COR-L47 (cell line): Measurements from ENCODE around the gene CYP39A1.

Experiments
- DNase-seq: peaks from one replicate; lab custom pipeline; 2025; lab: John Stamatoyannopoulos, UW

Gene CYP39A1

GRCh38 chr6:46511320-46511719 lies 141.3 kb downstream of the CYP39A1 start:
- DNase-seq, result no peak

GRCh38 chr6:46510651-46511050 lies 142.0 kb downstream of the CYP39A1 start:
- no peak for DNase-seq

- no peak for DNase-seq
Measured at GRCh38 chr6:46509981-46510510, 142.6 kb downstream of the CYP39A1 start.

- no peak for DNase-seq
Measured at GRCh38 chr6:46509063-46509462, 143.6 kb downstream of the CYP39A1 start.

- no peak for DNase-seq
Measured at GRCh38 chr6:46507426-46507825, 145.2 kb downstream of the CYP39A1 start.

GRCh38 chr6:46505693-46506512 lies 146.7 kb downstream of the CYP39A1 start:
- DNase-seq, result no peak

- no peak for DNase-seq
Measured at GRCh38 chr6:46504242-46504641, 148.4 kb downstream of the CYP39A1 start.

- no peak for DNase-seq
Measured at GRCh38 chr6:46502486-46503119, 150.0 kb downstream of the CYP39A1 start.

- no peak for DNase-seq
Measured at GRCh38 chr6:46501136-46502089, 151.2 kb downstream of the CYP39A1 start.

GRCh38 chr6:46500382-46500781 lies 152.2 kb downstream of the CYP39A1 start:
- DNase-seq, result no peak
